HepG2 (cell line): ENCODE data around the gene CCDC148. TPM values are rescaled to one million over a fixed set of nuclear protein-coding genes. Genes with fewer than 3 reads are reported as not detected.
A peak's percentile ranks its signal among the peaks of the same experiment; 100 is the strongest.

ENCODE experiments used
- CENPX ChIP-seq: sonication (generic); formaldehyde crosslinking; IDR thresholded peaks from 2 replicates; pipeline ENCODE4 v1.9.0; 2021; ENCODE audit warnings: mild to moderate bottlenecking, missing genetic modification reagents, moderate library complexity
- DMAP1 ChIP-seq: IDR thresholded peaks from 2 replicates; pipeline ENCODE4 v1.6.1; 2016
- IKZF5 ChIP-seq: IDR thresholded peaks from 2 replicates; pipeline ENCODE4 v1.6.1; 2018; ENCODE audit warnings: missing genetic modification reagents, mild to moderate bottlenecking, missing compliant biosample characterization
- KMT2B ChIP-seq: IDR thresholded peaks from 2 replicates; pipeline ENCODE4 v1.6.1; 2016; ENCODE audit warnings: missing genetic modification reagents, missing compliant biosample characterization
- MAZ ChIP-seq, 2 experiments: sonication (generic) in 1 of 2; formaldehyde crosslinking in 1 of 2; IDR thresholded peaks; 2 replicates each; pipeline versions ENCODE4 v1.5.0 to v1.6.1; 2012 to 2020; ENCODE audit warnings: low read depth in 2 of 2, mild to moderate bottlenecking in 2 of 2, borderline replicate concordance in 1 of 2, improper control_type of control experiment in 1 of 2, low read length in 1 of 2, missing genetic modification reagents in 1 of 2, moderate library complexity in 1 of 2
- MIER2 ChIP-seq: IDR thresholded peaks from 2 replicates; pipeline ENCODE4 v1.6.1; 2016; ENCODE audit warnings: missing biosample characterization, missing genetic modification reagents
- MXD4 ChIP-seq: IDR thresholded peaks from 2 replicates; pipeline ENCODE4 v1.6.1; 2016; ENCODE audit warnings: mild to moderate bottlenecking, missing biosample characterization, missing genetic modification reagents
- NFYB ChIP-seq: sonication (generic); formaldehyde crosslinking; IDR thresholded peaks from 2 replicates; pipeline ENCODE4 v1.4.0; 2020; ENCODE audit warnings: missing genetic modification reagents
- NR2F6 ChIP-seq, 2 experiments: IDR thresholded peaks; 2 replicates each; pipeline ENCODE4 v1.6.1; 2016; ENCODE audit warnings: antibody characterized with exemption in 1 of 2, mild to moderate bottlenecking in 1 of 2
- PAXIP1 ChIP-seq: sonication (generic); formaldehyde crosslinking; conservative IDR thresholded peaks from 2 replicates; pipeline ENCODE4 v1.4.0; 2020; ENCODE audit warnings: mild to moderate bottlenecking, missing genetic modification reagents, moderate library complexity
- POLR2A ChIP-seq, 2 experiments: IDR thresholded peaks; 2 replicates each; pipeline ENCODE4 v1.6.1; 2011; ENCODE audit warnings: low read depth in 2 of 2, low read length in 2 of 2, mild to moderate bottlenecking in 1 of 2, moderate library complexity in 1 of 2; ENCODE audit not compliant: insufficient read depth in 1 of 2
- RCOR2 ChIP-seq: IDR thresholded peaks from 2 replicates; pipeline ENCODE4 v1.6.1; 2016; ENCODE audit warnings: missing biosample characterization, missing genetic modification reagents
- SIX1 ChIP-seq: sonication (generic); formaldehyde crosslinking; IDR thresholded peaks from 2 replicates; pipeline ENCODE4 v1.4.0; 2020; ENCODE audit warnings: missing genetic modification reagents, borderline replicate concordance
- SMAD3 ChIP-seq: sonication (generic); formaldehyde crosslinking; IDR thresholded peaks from 2 replicates; pipeline ENCODE4 v1.4.0; 2020; ENCODE audit warnings: missing genetic modification reagents
- SUZ12 ChIP-seq: fragments of 150-350 bp; IDR thresholded peaks from 2 replicates; pipeline ENCODE4 v1.6.1; 2014; ENCODE audit warnings: low read depth, low read length
- TCF7 ChIP-seq: sonication (generic); IDR thresholded peaks from 2 replicates; pipeline ENCODE4 v1.6.1; 2016; ENCODE audit warnings: antibody characterized with exemption, low read depth
- TFE3 ChIP-seq: IDR thresholded peaks from 2 replicates; pipeline ENCODE4 v1.6.1; 2016
- TSC22D2 ChIP-seq: sonication (generic); formaldehyde crosslinking; IDR thresholded peaks from 2 replicates; pipeline ENCODE4 v1.5.1; 2020; ENCODE audit warnings: missing genetic modification reagents, mild to moderate bottlenecking, borderline replicate concordance
- ZMAT5 ChIP-seq: sonication (generic); formaldehyde crosslinking; IDR thresholded peaks from 2 replicates; pipeline ENCODE4 v1.5.0; 2020; ENCODE audit warnings: mild to moderate bottlenecking, low read depth, missing genetic modification reagents, borderline replicate concordance
- ZNF180 ChIP-seq: sonication (generic); formaldehyde crosslinking; IDR thresholded peaks from 2 replicates; pipeline ENCODE4 v1.4.0; 2020; ENCODE audit warnings: low read depth, missing genetic modification reagents, borderline replicate concordance
- ZNF362 ChIP-seq: sonication (generic); formaldehyde crosslinking; IDR thresholded peaks from 2 replicates; pipeline ENCODE4 v1.4.0; 2020; ENCODE audit warnings: missing genetic modification reagents, mild to moderate bottlenecking, borderline replicate concordance
- ZNF672 ChIP-seq: sonication (generic); formaldehyde crosslinking; IDR thresholded peaks from 2 replicates; pipeline ENCODE4 v1.8.1; 2022; ENCODE audit warnings: missing genetic modification reagents
- polyA plus RNA-seq, 8 experiments: library from polyadenylated mRNA; depleted of rRNA in 3 of 8; stranded (reverse) in 7 of 8; unstranded in 1 of 8; fragments of >200 nt; fragmentation: Illumina TruSeq in 4 of 8; extraction: Trizol in 4 of 8; gene quantifications; 2 replicates each; pipeline versions ENCODE4 v1.2.1 to v1.2.3, GENCODE V29; 2011 to 2016; ENCODE audit warnings: low read depth in 4 of 8, missing spikeins in 1 of 8, mixed read lengths in 1 of 8; ENCODE audit not compliant: insufficient read depth in 1 of 8
- total RNA-seq, 5 experiments: library from RNA; depleted of rRNA; stranded (reverse); fragments of >200 nt; fragmentation: Illumina TruSeq; extraction: Trizol; gene quantifications; 2 replicates each; pipeline ENCODE4 v1.2.3, GENCODE V29; 2016; ENCODE audit warnings: low read depth in 1 of 5

The CCDC148 gene
- total and polyA plus RNA-seq, 2 of the 13 experiments (the other 11 are each of a cell fraction or from before 2014, with no cell fraction given): 0.30 to 0.49 TPM

GRCh38 chr2:158459161-158460003 lies 2.8 kb upstream of the CCDC148 start (continued):
- no peak for TF ChIP-seq ZMAT5 (CRISPR knock-in tag)
- no peak for TF ChIP-seq CENPX (CRISPR knock-in tag)
- peak; percentile 99 for TF ChIP-seq SIX1
- 0 out of 4 replicates have a peak, but pooled peaks of 1 of the 2 experiments have one; percentile 21 for TF ChIP-seq POLR2A (IDR thresholded peaks at IDR 0.05; ENCODE audit: insufficient read depth in 1 of 2, low read depth in 2 of 2, low read length in 2 of 2)
- peak; percentile 48; the same call in 1 of the 2 replicates for TF ChIP-seq KMT2B (CRISPR knock-in tag)
- TF ChIP-seq TCF7: no peak
- peak; percentile 25; the same call in 1 of the 2 replicates for TF ChIP-seq ZNF362
- TF ChIP-seq IKZF5 (CRISPR knock-in tag): no peak
- TF ChIP-seq RCOR2: no peak
- TF ChIP-seq TSC22D2 (CRISPR knock-in tag): no peak
- TF ChIP-seq SMAD3 (CRISPR knock-in tag): 0 out of 2 replicates have a peak, but pooled peaks have one; percentile 44
- TF ChIP-seq PAXIP1 (CRISPR knock-in tag): 0 out of 2 replicates have a peak, but pooled peaks have one; percentile 29
- peak; percentile 30; the same call in 1 of the 2 replicates for TF ChIP-seq DMAP1 (CRISPR knock-in tag)
- no peak for TF ChIP-seq MAZ (IDR thresholded peaks at IDR 0.05; ENCODE audit: borderline replicate concordance, low read depth, low read length)
- TF ChIP-seq MAZ (CRISPR knock-in tag; IDR thresholded peaks at IDR 0.05; ENCODE audit: low read depth): no peak
- no peak for TF ChIP-seq SUZ12
- no peak for TF ChIP-seq MIER2 (CRISPR knock-in tag)
- TF ChIP-seq NFYB (CRISPR knock-in tag): no peak
- TF ChIP-seq TFE3 (CRISPR knock-in tag): no peak
- TF ChIP-seq MXD4 (CRISPR knock-in tag): 0 out of 2 replicates have a peak, but pooled peaks have one; percentile 15
- TF ChIP-seq ZNF180 (CRISPR knock-in tag): no peak
- TF ChIP-seq NR2F6 (IDR thresholded peaks at IDR 0.05): peak; percentile 8; the same call in 1 of the 2 replicates
- TF ChIP-seq NR2F6 (CRISPR knock-in tag; IDR thresholded peaks at IDR 0.05): no peak
- TF ChIP-seq ZNF672: no peak
